H9 (cell line): ENCODE data around the gene ATP2B2. TPM values are rescaled to one million over a fixed set of nuclear protein-coding genes. Genes with fewer than 3 reads are reported as not detected.

Experiments
- DNase-seq: peaks from one replicate; pipeline ENCODE4 v3.0.0-alpha.2; 2017
- H2AFZ ChIP-seq: one replicate; pipeline ENCODE4 v1.6.1; 2013; ENCODE audit warnings: mild to moderate bottlenecking, low read length, control low read depth, moderate library complexity
- H2AK5ac ChIP-seq: 2 replicates; pipeline ENCODE4 v1.6.1; 2013; ENCODE audit warnings: low read length, control low read depth, mixed read lengths; ENCODE audit not compliant: insufficient read length
- H2BK120ac ChIP-seq: one replicate; pipeline ENCODE4 v1.6.1; 2013; ENCODE audit warnings: low read depth, mild to moderate bottlenecking, low read length, control low read depth, inconsistent platforms; ENCODE audit not compliant: poor library complexity, severe bottlenecking
- H2BK12ac ChIP-seq: 2 replicates; pipeline ENCODE4 v1.6.1; 2013; ENCODE audit warnings: low read length, control low read depth, mixed read lengths, low read depth; ENCODE audit not compliant: insufficient read length
- H2BK15ac ChIP-seq: 2 replicates; pipeline ENCODE4 v1.6.1; 2013; ENCODE audit warnings: low read depth, low read length, control low read depth
- H2BK20ac ChIP-seq: one replicate; pipeline ENCODE4 v1.6.1; 2013; ENCODE audit warnings: low read depth, mild to moderate bottlenecking, low read length, control low read depth, inconsistent platforms; ENCODE audit not compliant: poor library complexity, severe bottlenecking
- H2BK5ac ChIP-seq: 2 replicates; pipeline ENCODE4 v1.6.1; 2013; ENCODE audit warnings: low read length, control low read depth, mixed read lengths; ENCODE audit not compliant: insufficient read length
- H3K14ac ChIP-seq: 2 replicates; pipeline ENCODE4 v1.6.1; 2013; ENCODE audit warnings: low read length, control low read depth; ENCODE audit not compliant: insufficient read depth
- H3K18ac ChIP-seq: 2 replicates; pipeline ENCODE4 v1.6.1; 2013; ENCODE audit warnings: low read depth, mild to moderate bottlenecking, mixed read lengths, low read length, control low read depth; ENCODE audit not compliant: insufficient read length
- H3K23ac ChIP-seq: 2 replicates; pipeline ENCODE4 v1.6.1; 2013; ENCODE audit warnings: low read length, control low read depth, mixed read lengths, low read depth; ENCODE audit not compliant: insufficient read length
- H3K23me2 ChIP-seq: 2 replicates; pipeline ENCODE4 v1.6.1; 2013; ENCODE audit warnings: low read depth, mild to moderate bottlenecking, mixed read lengths, low read length, control low read depth; ENCODE audit not compliant: insufficient read length, poor library complexity, severe bottlenecking
- H3K27ac ChIP-seq: 2 replicates; pipeline ENCODE4 v1.5.1; 2013; ENCODE audit warnings: low read length, control low read depth, mixed read lengths, low read depth; ENCODE audit not compliant: insufficient read length
- H3K27me3 ChIP-seq: 2 replicates; pipeline ENCODE4 v1.6.1; 2013; ENCODE audit warnings: low read length, control low read depth, inconsistent platforms; ENCODE audit not compliant: insufficient read depth
- H3K4ac ChIP-seq: 2 replicates; pipeline ENCODE4 v1.6.1; 2013; ENCODE audit warnings: low read depth, mild to moderate bottlenecking, control low read depth, inconsistent platforms, low read length, moderate library complexity
- H3K4me1 ChIP-seq: 2 replicates; pipeline ENCODE4 v1.6.1; 2013; ENCODE audit warnings: low read length, control low read depth, inconsistent platforms; ENCODE audit not compliant: insufficient read depth
- H3K4me2 ChIP-seq: 2 replicates; pipeline ENCODE4 v1.6.1; 2013; ENCODE audit warnings: low read length, control low read depth, mixed read lengths; ENCODE audit not compliant: insufficient read length, insufficient read depth
- H3K56ac ChIP-seq: 2 replicates; pipeline ENCODE4 v1.6.1; 2013; ENCODE audit warnings: low read depth, mild to moderate bottlenecking, mixed read lengths, low read length, control low read depth; ENCODE audit not compliant: insufficient read length
- H3K79me1 ChIP-seq: 2 replicates; pipeline ENCODE4 v1.6.1; 2013; ENCODE audit warnings: low read depth, mild to moderate bottlenecking, moderate library complexity, low read length, control low read depth, inconsistent platforms; ENCODE audit not compliant: insufficient read depth, poor library complexity, severe bottlenecking
- H3K79me2 ChIP-seq: 2 replicates; pipeline ENCODE4 v1.6.1; 2013; ENCODE audit warnings: low read length, control low read depth, inconsistent platforms; ENCODE audit not compliant: insufficient read depth
- H3K9ac ChIP-seq: 2 replicates; pipeline ENCODE4 v1.6.1; 2013; ENCODE audit warnings: low read length, control low read depth, mixed read lengths; ENCODE audit not compliant: insufficient read length; ENCODE audit errors: extremely low read depth
- H3K9me3 ChIP-seq: one replicate; pipeline ENCODE4 v1.6.1; 2013; ENCODE audit warnings: low read depth, low read length, inconsistent platforms; ENCODE audit not compliant: control insufficient read depth
- H3T11ph ChIP-seq: one replicate; pipeline ENCODE4 v1.6.1; 2013; ENCODE audit warnings: mild to moderate bottlenecking, low read length, control low read depth, inconsistent platforms
- H4K20me1 ChIP-seq: one replicate; pipeline ENCODE4 v1.6.1; 2013; ENCODE audit not compliant: control insufficient read depth, insufficient read length, insufficient read depth
- H4K5ac ChIP-seq: 2 replicates; pipeline ENCODE4 v1.6.1; 2013; ENCODE audit warnings: low read depth, mild to moderate bottlenecking, mixed read lengths, low read length, control low read depth; ENCODE audit not compliant: insufficient read length
- H4K8ac ChIP-seq: replicated peaks from 2 replicates; pipeline ENCODE4 v1.6.1; 2013; ENCODE audit warnings: low read length, control low read depth, mixed read lengths, low read depth; ENCODE audit not compliant: insufficient read length
- H4K91ac ChIP-seq: 2 replicates; pipeline ENCODE4 v1.6.1; 2013; ENCODE audit warnings: low read depth, mild to moderate bottlenecking, moderate library complexity, mixed read lengths, low read length, control low read depth; ENCODE audit not compliant: insufficient read length
- H3K27ac Mint-ChIP-seq, 3 experiments: 2 replicates in 2 of 3; 3 replicates in 1 of 3; pipeline ENCODE4 v1.8.0; 2020 to 2021; ENCODE audit warnings: mixed read lengths in 3 of 3, mild to moderate bottlenecking in 1 of 3, moderate library complexity in 1 of 3
- H3K27me3 Mint-ChIP-seq: 2 replicates; pipeline ENCODE4 v1.8.0; 2021; ENCODE audit warnings: low read depth, mild to moderate bottlenecking, moderate library complexity, mixed read lengths
- H3K36me3 Mint-ChIP-seq, 3 experiments: 2 replicates in 2 of 3; 3 replicates in 1 of 3; pipeline ENCODE4 v1.8.0; 2020 to 2021; ENCODE audit warnings: low read depth in 3 of 3, mixed read lengths in 3 of 3; ENCODE audit not compliant: insufficient read depth in 1 of 3
- H3K4me1 Mint-ChIP-seq, 2 experiments: 2 replicates each; pipeline ENCODE4 v1.8.0; 2020; ENCODE audit warnings: mixed read lengths in 2 of 2
- H3K4me3 Mint-ChIP-seq, 2 experiments: 2 replicates in 1 of 2; 3 replicates in 1 of 2; pipeline ENCODE4 v1.8.0; 2020 to 2021; ENCODE audit warnings: mild to moderate bottlenecking in 2 of 2, mixed read lengths in 2 of 2, moderate library complexity in 1 of 2
- H3K9me3 Mint-ChIP-seq, 2 experiments: 2 replicates in 1 of 2; 3 replicates in 1 of 2; pipeline ENCODE4 v1.8.0; 2020; ENCODE audit warnings: mild to moderate bottlenecking in 2 of 2, mixed read lengths in 2 of 2, moderate library complexity in 1 of 2
- CTCF ChIP-seq: fragments of 200-600 bp; sonication (generic); conservative IDR thresholded peaks from 3 replicates; pipeline ENCODE4 v1.8.0; 2021; ENCODE audit warnings: antibody characterized with exemption, mild to moderate bottlenecking
- WGBS: extraction: QIAGEN DNeasy Blood & Tissue Kit; methylation state at CpG from one replicate; pipeline ENCODE4 v1.1.7; 2013; ENCODE audit warnings: missing lambda C conversion rate, low lambda C conversion rate, mixed read lengths; ENCODE audit not compliant: insufficient read length; ENCODE audit errors: extremely low coverage; 5-methylcytosine and 5-hydroxymethylcytosine counted together
- total RNA-seq: library from RNA; stranded (reverse); gene quantifications from 2 replicates; pipeline ENCODE4 v1.2.1, GENCODE V29; 2021

ATP2B2 gene
- total RNA-seq, 1 experiment from 2014 or later, result 0.33 TPM

- Histone ChIP-seq H3K79me1 (no peaks in the 10 kb centered on the region), H3K14ac (no peak overlapping the region), H3K4me2 (no peak overlapping the region), H3T11ph (no peak overlapping the region), H3K27me3 (no peaks in the 10 kb centered on the region), H3K4ac (no peak overlapping the region), H3K9me3 (no peaks in the 10 kb centered on the region), H4K8ac (no peak overlapping the region), H3K9ac (no peak overlapping the region), H2BK12ac (no peak overlapping the region), H3K79me2 (no peaks in the 10 kb centered on the region), H2BK15ac (no peak overlapping the region), H2BK5ac (no peak overlapping the region), H2BK20ac (no peak overlapping the region), H4K5ac (no peak overlapping the region), H4K20me1 (no peaks in the 10 kb centered on the region), H3K27ac (no peak overlapping the region), H3K18ac (no peak overlapping the region), H3K56ac (no peak overlapping the region), H3K23me2 (no peaks in the 10 kb centered on the region), H3K4me1 (peaks cover 3% of the 10 kb centered on the region; the same call in 1 of the 2 replicates), H4K91ac (no peak overlapping the region), H2AFZ (no peak overlapping the region), H2AK5ac (no peak overlapping the region), H3K23ac (no peak overlapping the region), H2BK120ac (no peak overlapping the region)
- Mint-ChIP-seq H3K4me3 (no peak overlapping the region), H3K27me3 (peaks cover 11% of the 10 kb centered on the region), H3K36me3 (no peaks in the 10 kb centered on the region), H3K9me3 (no peaks in the 10 kb centered on the region; a peak in 1 of 5 replicates), H3K27ac (peak overlapping the region in 1 of 3 experiments; percentile 65; a peak in 1 of 7 replicates), H3K4me1 (peaks cover 6% of the 10 kb centered on the region in 2 experiments)
- DNase-seq, result no peak
- no peak for TF ChIP-seq CTCF
- no CpG with 5 or more reads among the region's 5 CpGs for WGBS
These were observed 58.3 kb downstream of the ATP2B2 start for GRCh38 chr3:10447110-10447509.
